Esophagus muscularis mucosa (tissue), 4 donors: ENCODE results near the gene NQO2. TPM values are rescaled to one million over a fixed set of nuclear protein-coding genes. Genes with fewer than 3 reads are reported as not detected.

ENCODE experiments used
- DNase-seq: peaks from one replicate; pipeline ENCODE4 v3.0.0-alpha.2; 2017; ENCODE audit errors: extremely low spot score
- H3K27ac ChIP-seq, 4 donors: fragments of 200-600 bp; sonication (generic); replicated peaks in 1 of 4; 1 replicate in 3 of 4; 2 replicates in 1 of 4; pipeline ENCODE4 v1.5.1; 2016 to 2019; ENCODE audit warnings: mild to moderate bottlenecking in 1 of 4
- H3K27me3 ChIP-seq, 4 donors: fragments of 200-600 bp; sonication (generic); one replicate each; pipeline versions ENCODE4 v1.5.1 to v1.6.0; 2016 to 2019
- H3K36me3 ChIP-seq, 4 donors: fragments of 200-600 bp; sonication (generic); one replicate each; pipeline ENCODE4 v1.5.1; 2016 to 2019
- H3K4me1 ChIP-seq, 4 donors: fragments of 200-600 bp; sonication (generic); one replicate each; pipeline ENCODE4 v1.5.1; 2016 to 2019
- H3K4me3 ChIP-seq, 4 donors: fragments of 200-600 bp; sonication (generic); 1 replicate in 2 of 4; 2 replicates in 2 of 4; pipeline ENCODE4 v1.5.1; 2016 to 2019; ENCODE audit warnings: mild to moderate bottlenecking in 4 of 4, moderate library complexity in 1 of 4
- H3K9me3 ChIP-seq, 4 donors: fragments of 200-600 bp; sonication (generic); 1 replicate in 3 of 4; 2 replicates in 1 of 4; pipeline ENCODE4 v1.5.1; 2016 to 2019
- CTCF ChIP-seq, 3 experiments: fragments of 200-600 bp in 2 of 3; fragments of 450-650 bp in 1 of 3; sonication (generic) in 2 of 3; IDR thresholded peaks; one replicate each; pipeline ENCODE4 v1.5.1; 2017 to 2019; ENCODE audit warnings: antibody characterized with exemption in 3 of 3, mild to moderate bottlenecking in 2 of 3, moderate library complexity in 1 of 3
- EP300 ChIP-seq: sonication (generic); formaldehyde crosslinking; IDR thresholded peaks from one replicate; pipeline ENCODE4 v1.6.1; 2017; ENCODE audit warnings: antibody characterized with exemption
- POLR2A ChIP-seq: fragments of 450-650 bp; IDR thresholded peaks from one replicate; pipeline ENCODE4 v1.6.1; 2017; ENCODE audit warnings: antibody characterized with exemption, moderate library complexity, mild to moderate bottlenecking, low read depth
- POLR2AphosphoS5 ChIP-seq, 2 donors: sonication (generic); formaldehyde crosslinking; IDR thresholded peaks; one replicate each; pipeline ENCODE4 v1.6.1; 2017; ENCODE audit warnings: antibody characterized with exemption in 2 of 2
- WGBS: methylation state at CpG from one replicate; pipeline ENCODE4 v1.1.5; 2018; 5-methylcytosine and 5-hydroxymethylcytosine counted together
- intact Hi-C: fragments of 100-400 bp; cut with DNase I; formaldehyde crosslinking; loops from one replicate; pipeline ENCODE4 v1.15.1; 2023
- total RNA-seq, 4 donors: library from RNA; depleted of rRNA; stranded (reverse); fragments of >200 nt; gene quantifications; one replicate each; pipeline versions ENCODE4 v1.1.0 to v1.2.1, GENCODE V29; 2016

NQO2 gene
- total RNA-seq, result 10 to 100 TPM; 22.9 to 31.3 (median 27.2) TPM

- WGBS, result 57% methylated on average over 7 of the region's 87 CpGs
- intact Hi-C loops, result loop anchor here (1.0 kb wide), 1 partner anchor 118 kb away; the partner anchor contains the start of gene BPHL
Observed at GRCh38 chr6:2999618-3000557, at the start of gene NQO2. TSS of gene NQO2 (plus strand) at chr6:2999894. CDS start at chr6:3006553, 6,659 bp downstream.

GRCh38 chr6:2950713-2951112 is 49.0 kb upstream of the NQO2 start:
- Histone ChIP-seq H3K9me3 (no peaks in the 10 kb centered on the region), H3K27ac (no peak overlapping the region), H3K27me3 (no peaks in the 10 kb centered on the region), H3K4me3 (no peak overlapping the region), H3K36me3 (peaks cover 14 to 77% (median 46%) of the 10 kb centered on the region in 4 donors), H3K4me1 (peaks cover 16 to 23% (median 20%) of the 10 kb centered on the region in 4 donors)
- DNase-seq, result no peak
- TF ChIP-seq POLR2A (no peak), EP300 (no peak), POLR2AphosphoS5 (IDR thresholded peaks at IDR 0.05) (no peak), CTCF (IDR thresholded peaks at IDR 0.05) (no peak)
- intact Hi-C loops, result no loop called here
- WGBS, result 92% methylated on average over 11 of the region's 12 CpGs

More at GRCh38 chr6:2999618-3000557, at the start of gene NQO2:
- H3K27ac ChIP-seq, result peak within 1 kb of the TSS; percentile 86 to 91 (median 90)
- peaks cover 25 to 42% (median 33%) of the 10 kb centered on the region in 4 donors for H3K4me1 ChIP-seq
- TF ChIP-seq CTCF (IDR thresholded peaks at IDR 0.05) (no peak), POLR2A (peak; percentile 91), POLR2AphosphoS5 (IDR thresholded peaks at IDR 0.05) (peak; percentile 91 to 94)
- peak; percentile 98 for DNase-seq
- no peaks in the 10 kb centered on the region for H3K9me3 ChIP-seq
- no peaks in the 10 kb centered on the region for H3K27me3 ChIP-seq
- peak within 1 kb of the TSS; percentile 81 to 95 (median 92) for H3K4me3 ChIP-seq
- H3K36me3 ChIP-seq, result peaks cover 0 to 12% (median 9%) of the 10 kb centered on the region in 4 donors

GRCh38 chr6:2951728-2952127 is 48.0 kb upstream of the NQO2 start:
- DNase-seq, result no peak
- 70% methylated on average over 8 of the region's 8 CpGs for WGBS
- no peaks in the 10 kb centered on the region for H3K27me3 ChIP-seq
- H3K27ac ChIP-seq, result peak overlapping the region; percentile 68 to 81 (median 74)
- H3K4me3 ChIP-seq, result no peak overlapping the region
- no peak for TF ChIP-seq POLR2AphosphoS5 (IDR thresholded peaks at IDR 0.05)
- TF ChIP-seq EP300, result no peak
- no peak for TF ChIP-seq POLR2A
- TF ChIP-seq CTCF (IDR thresholded peaks at IDR 0.05), result no peak
- intact Hi-C loops, result loop anchor here (1.0 kb wide), 1 partner anchor 37 kb away; no protein-coding TSS in a partner anchor
- H3K4me1 ChIP-seq, result peaks cover 22 to 30% (median 24%) of the 10 kb centered on the region in 4 donors
- H3K9me3 ChIP-seq, result no peaks in the 10 kb centered on the region
- H3K36me3 ChIP-seq, result peaks cover 14 to 80% (median 53%) of the 10 kb centered on the region in 4 donors

GRCh38 chr6:2952557-2953095 is 47.1 kb upstream of the NQO2 start:
- peak; percentile 97 to 99 (median 98) for TF ChIP-seq CTCF (IDR thresholded peaks at IDR 0.05)
- no peak for TF ChIP-seq EP300
- TF ChIP-seq POLR2A, result no peak
- peak; percentile 67 to 82 for TF ChIP-seq POLR2AphosphoS5 (IDR thresholded peaks at IDR 0.05)
- whole genome bisulfite sequencing, result 13% methylated on average over 20 of the region's 27 CpGs
- Histone ChIP-seq H3K4me3 (peak overlapping the region; percentile 3 to 37 (median 36)), H3K27me3 (no peaks in the 10 kb centered on the region), H3K36me3 (peaks cover 14 to 73% (median 46%) of the 10 kb centered on the region in 4 donors), H3K4me1 (peaks cover 31 to 39% (median 33%) of the 10 kb centered on the region in 4 donors), H3K9me3 (no peaks in the 10 kb centered on the region), H3K27ac (peak overlapping the region; percentile 68 to 81 (median 74))
- DNase-seq, result peak; percentile 94
- intact Hi-C loops, result loop anchor here (1.0 kb wide), 1 partner anchor 36 kb away; no protein-coding TSS in a partner anchor
